ENCODE data around the gene KIF6. TPM values are rescaled to one million over a fixed set of nuclear protein-coding genes. Genes with fewer than 3 reads are reported as not detected.

Gene KIF6
- total and polyA plus RNA-seq, 2 of the 8 experiments (the other 6 are each of a cell fraction or from before 2014, with no cell fraction given), result 0.53 to 0.65 TPM

- TF ChIP-seq CHD7 (IDR thresholded peaks at IDR 0.05; ENCODE audit: insufficient replicate concordance, low read length) (no peak), TAF7 (optimal IDR thresholded peaks at IDR 0.05; ENCODE audit: borderline replicate concordance, low read depth, low read length) (no peak), POU5F1 (IDR thresholded peaks at IDR 0.05; ENCODE audit: low read depth, low read length) (no peak), EP300 (IDR thresholded peaks at IDR 0.05; ENCODE audit: borderline replicate concordance in 1 of 2, low read depth in 2 of 2, low read length in 2 of 2) (no peak), RAD21 (IDR thresholded peaks at IDR 0.05 in 1 of 2, conservative IDR thresholded peaks at IDR 0.05 in 1 of 2; ENCODE audit: low read depth in 2 of 2, low read length in 2 of 2) (no peak), BCL11A (IDR thresholded peaks at IDR 0.05; ENCODE audit: low read depth in 2 of 2, low read length in 2 of 2) (no peak)
Measured at GRCh38 chr6:39527792-39528564, 197.2 kb downstream of the KIF6 start (continued).

Data from H1 (cell line).